ENCODE measurements around the gene CGAS. TPM values are rescaled to one million over a fixed set of nuclear protein-coding genes. Genes with fewer than 3 reads are reported as not detected.
A peak's percentile ranks its signal among the peaks of the same experiment; 100 is the strongest.

Gene CGAS
- total and polyA plus RNA-seq, 2 of the 13 experiments (the other 11 are each of a cell fraction or from before 2014, with no cell fraction given) = 0.03 to 0.07 TPM

DNA sequence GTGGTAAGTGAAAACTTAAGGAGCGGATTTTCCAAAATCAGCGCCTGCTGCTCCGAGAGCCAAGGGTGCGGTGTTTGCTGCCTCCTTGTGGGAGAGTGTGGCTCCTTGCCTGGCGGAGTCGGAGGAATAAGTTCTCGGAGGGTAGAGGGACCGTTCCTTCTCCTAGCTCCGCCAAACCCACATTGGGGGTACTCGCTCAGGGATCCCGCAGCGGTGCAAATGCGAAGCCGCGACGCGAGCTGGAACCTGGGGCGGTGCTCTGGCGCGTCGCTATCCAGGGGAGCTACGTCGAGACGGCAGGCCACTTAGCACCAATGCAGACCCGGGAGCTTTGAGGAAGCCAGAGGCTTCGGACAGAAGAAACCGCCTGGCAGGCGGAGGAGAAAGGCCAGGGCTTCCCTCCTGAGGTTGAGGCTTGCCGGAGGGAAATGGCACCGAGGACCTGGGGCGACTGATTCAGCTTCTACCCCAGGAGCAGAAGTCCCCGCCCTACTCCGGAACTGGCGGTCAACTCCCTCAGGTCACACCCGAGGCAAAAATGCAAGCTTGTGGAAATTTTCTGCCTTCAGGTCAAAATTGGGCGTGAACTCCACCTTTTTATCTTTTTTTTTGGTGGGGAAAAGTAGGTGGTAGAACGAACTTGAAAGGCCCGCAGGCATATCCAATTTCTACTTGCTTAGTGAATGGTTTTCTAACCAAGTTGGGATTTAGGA lies 63.1 kb downstream of the CGAS start (continued):
- TF ChIP-seq ZNF777 (CRISPR knock-in tag; IDR thresholded peaks at IDR 0.05) (peak; percentile 46; the same call in 1 of the 2 replicates), HMG20A (CRISPR knock-in tag; IDR thresholded peaks at IDR 0.05; ENCODE audit: borderline replicate concordance) (no peak), HNRNPUL1 (IDR thresholded peaks at IDR 0.05; ENCODE audit: low read depth, low read length) (no peak), EZH2 (conservative IDR thresholded peaks at IDR 0.05; ENCODE audit: low read depth, low read length) (peak; percentile 70; the same call in 1 of the 2 replicates), STAG1 (CRISPR knock-in tag; IDR thresholded peaks at IDR 0.05) (peak; percentile 62), POLR2AphosphoS2 (IDR thresholded peaks at IDR 0.05; ENCODE audit: low read depth, low read length) (no peak), PAF1 (CRISPR knock-in tag; IDR thresholded peaks at IDR 0.05) (no peak)
- TF ChIP-seq, protein P1, sequence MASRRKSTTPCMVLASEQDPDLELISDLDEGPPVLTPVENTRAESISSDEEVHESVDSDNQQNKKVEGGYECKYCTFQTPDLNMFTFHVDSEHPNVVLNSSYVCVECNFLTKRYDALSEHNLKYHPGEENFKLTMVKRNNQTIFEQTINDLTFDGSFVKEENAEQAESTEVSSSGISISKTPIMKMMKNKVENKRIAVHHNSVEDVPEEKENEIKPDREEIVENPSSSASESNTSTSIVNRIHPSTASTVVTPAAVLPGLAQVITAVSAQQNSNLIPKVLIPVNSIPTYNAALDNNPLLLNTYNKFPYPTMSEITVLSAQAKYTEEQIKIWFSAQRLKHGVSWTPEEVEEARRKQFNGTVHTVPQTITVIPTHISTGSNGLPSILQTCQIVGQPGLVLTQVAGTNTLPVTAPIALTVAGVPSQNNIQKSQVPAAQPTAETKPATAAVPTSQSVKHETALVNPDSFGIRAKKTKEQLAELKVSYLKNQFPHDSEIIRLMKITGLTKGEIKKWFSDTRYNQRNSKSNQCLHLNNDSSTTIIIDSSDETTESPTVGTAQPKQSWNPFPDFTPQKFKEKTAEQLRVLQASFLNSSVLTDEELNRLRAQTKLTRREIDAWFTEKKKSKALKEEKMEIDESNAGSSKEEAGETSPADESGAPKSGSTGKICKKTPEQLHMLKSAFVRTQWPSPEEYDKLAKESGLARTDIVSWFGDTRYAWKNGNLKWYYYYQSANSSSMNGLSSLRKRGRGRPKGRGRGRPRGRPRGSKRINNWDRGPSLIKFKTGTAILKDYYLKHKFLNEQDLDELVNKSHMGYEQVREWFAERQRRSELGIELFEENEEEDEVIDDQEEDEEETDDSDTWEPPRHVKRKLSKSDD (CRISPR knock-in tag; IDR thresholded peaks at IDR 0.05; ENCODE audit: low read depth) = no peak
- TF ChIP-seq, protein P2, sequence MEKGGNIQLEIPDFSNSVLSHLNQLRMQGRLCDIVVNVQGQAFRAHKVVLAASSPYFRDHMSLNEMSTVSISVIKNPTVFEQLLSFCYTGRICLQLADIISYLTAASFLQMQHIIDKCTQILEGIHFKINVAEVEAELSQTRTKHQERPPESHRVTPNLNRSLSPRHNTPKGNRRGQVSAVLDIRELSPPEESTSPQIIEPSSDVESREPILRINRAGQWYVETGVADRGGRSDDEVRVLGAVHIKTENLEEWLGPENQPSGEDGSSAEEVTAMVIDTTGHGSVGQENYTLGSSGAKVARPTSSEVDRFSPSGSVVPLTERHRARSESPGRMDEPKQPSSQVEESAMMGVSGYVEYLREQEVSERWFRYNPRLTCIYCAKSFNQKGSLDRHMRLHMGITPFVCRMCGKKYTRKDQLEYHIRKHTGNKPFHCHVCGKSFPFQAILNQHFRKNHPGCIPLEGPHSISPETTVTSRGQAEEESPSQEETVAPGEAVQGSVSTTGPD (CRISPR knock-in tag; IDR thresholded peaks at IDR 0.05) = no peak
- TF ChIP-seq, protein P3, sequence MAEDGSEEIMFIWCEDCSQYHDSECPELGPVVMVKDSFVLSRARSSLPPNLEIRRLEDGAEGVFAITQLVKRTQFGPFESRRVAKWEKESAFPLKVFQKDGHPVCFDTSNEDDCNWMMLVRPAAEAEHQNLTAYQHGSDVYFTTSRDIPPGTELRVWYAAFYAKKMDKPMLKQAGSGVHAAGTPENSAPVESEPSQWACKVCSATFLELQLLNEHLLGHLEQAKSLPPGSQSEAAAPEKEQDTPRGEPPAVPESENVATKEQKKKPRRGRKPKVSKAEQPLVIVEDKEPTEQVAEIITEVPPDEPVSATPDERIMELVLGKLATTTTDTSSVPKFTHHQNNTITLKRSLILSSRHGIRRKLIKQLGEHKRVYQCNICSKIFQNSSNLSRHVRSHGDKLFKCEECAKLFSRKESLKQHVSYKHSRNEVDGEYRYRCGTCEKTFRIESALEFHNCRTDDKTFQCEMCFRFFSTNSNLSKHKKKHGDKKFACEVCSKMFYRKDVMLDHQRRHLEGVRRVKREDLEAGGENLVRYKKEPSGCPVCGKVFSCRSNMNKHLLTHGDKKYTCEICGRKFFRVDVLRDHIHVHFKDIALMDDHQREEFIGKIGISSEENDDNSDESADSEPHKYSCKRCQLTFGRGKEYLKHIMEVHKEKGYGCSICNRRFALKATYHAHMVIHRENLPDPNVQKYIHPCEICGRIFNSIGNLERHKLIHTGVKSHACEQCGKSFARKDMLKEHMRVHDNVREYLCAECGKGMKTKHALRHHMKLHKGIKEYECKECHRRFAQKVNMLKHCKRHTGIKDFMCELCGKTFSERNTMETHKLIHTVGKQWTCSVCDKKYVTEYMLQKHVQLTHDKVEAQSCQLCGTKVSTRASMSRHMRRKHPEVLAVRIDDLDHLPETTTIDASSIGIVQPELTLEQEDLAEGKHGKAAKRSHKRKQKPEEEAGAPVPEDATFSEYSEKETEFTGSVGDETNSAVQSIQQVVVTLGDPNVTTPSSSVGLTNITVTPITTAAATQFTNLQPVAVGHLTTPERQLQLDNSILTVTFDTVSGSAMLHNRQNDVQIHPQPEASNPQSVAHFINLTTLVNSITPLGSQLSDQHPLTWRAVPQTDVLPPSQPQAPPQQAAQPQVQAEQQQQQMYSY (CRISPR knock-in tag; IDR thresholded peaks at IDR 0.05) = no peak
- TF ChIP-seq, protein P4, sequence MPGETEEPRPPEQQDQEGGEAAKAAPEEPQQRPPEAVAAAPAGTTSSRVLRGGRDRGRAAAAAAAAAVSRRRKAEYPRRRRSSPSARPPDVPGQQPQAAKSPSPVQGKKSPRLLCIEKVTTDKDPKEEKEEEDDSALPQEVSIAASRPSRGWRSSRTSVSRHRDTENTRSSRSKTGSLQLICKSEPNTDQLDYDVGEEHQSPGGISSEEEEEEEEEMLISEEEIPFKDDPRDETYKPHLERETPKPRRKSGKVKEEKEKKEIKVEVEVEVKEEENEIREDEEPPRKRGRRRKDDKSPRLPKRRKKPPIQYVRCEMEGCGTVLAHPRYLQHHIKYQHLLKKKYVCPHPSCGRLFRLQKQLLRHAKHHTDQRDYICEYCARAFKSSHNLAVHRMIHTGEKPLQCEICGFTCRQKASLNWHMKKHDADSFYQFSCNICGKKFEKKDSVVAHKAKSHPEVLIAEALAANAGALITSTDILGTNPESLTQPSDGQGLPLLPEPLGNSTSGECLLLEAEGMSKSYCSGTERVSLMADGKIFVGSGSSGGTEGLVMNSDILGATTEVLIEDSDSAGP (CRISPR knock-in tag; IDR thresholded peaks at IDR 0.05; ENCODE audit: borderline replicate concordance) = no peak; the same call in 1 of the 2 replicates
- TF ChIP-seq, protein P5, sequence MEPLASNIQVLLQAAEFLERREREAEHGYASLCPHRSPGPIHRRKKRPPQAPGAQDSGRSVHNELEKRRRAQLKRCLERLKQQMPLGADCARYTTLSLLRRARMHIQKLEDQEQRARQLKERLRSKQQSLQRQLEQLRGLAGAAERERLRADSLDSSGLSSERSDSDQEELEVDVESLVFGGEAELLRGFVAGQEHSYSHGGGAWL (CRISPR knock-in tag; IDR thresholded peaks at IDR 0.05) = 0 out of 2 replicates have a peak, but pooled peaks have one; percentile 50
- TF ChIP-seq, protein P6, sequence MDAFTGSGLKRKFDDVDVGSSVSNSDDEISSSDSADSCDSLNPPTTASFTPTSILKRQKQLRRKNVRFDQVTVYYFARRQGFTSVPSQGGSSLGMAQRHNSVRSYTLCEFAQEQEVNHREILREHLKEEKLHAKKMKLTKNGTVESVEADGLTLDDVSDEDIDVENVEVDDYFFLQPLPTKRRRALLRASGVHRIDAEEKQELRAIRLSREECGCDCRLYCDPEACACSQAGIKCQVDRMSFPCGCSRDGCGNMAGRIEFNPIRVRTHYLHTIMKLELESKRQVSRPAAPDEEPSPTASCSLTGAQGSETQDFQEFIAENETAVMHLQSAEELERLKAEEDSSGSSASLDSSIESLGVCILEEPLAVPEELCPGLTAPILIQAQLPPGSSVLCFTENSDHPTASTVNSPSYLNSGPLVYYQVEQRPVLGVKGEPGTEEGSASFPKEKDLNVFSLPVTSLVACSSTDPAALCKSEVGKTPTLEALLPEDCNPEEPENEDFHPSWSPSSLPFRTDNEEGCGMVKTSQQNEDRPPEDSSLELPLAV (CRISPR knock-in tag; conservative IDR thresholded peaks at IDR 0.05; ENCODE audit: low read depth) = no peak
